Measurements from ENCODE around the gene KYNU.
"Not testable (repeated sequence)": the region's sequence is repeated elsewhere in the genome, so short reads cannot be mapped to it uniquely, and the experiment has no call there.

Gene KYNU

DNA sequence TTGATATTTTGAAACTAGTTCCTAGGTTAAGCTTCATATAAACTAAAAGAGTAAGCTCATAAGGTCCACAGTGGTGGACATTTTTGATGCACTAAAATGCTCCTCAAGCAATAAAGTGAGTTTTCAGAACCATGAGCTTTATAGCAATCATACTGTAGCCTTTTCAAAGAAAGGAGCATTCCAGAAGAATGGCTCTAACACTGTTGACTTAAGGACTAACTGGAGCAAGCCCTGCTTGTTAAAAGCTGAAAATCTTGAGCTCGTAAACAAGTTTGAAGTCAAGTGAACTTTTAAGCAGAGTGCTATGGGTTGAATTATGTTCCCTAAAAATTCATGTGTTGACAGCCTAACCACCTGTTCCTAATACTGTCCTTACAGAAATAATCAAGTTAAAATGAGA, 38.0 kb downstream of the KYNU start:
- no peak for DNase-seq (ENCODE audit: low read depth, low spot score)

DNA sequence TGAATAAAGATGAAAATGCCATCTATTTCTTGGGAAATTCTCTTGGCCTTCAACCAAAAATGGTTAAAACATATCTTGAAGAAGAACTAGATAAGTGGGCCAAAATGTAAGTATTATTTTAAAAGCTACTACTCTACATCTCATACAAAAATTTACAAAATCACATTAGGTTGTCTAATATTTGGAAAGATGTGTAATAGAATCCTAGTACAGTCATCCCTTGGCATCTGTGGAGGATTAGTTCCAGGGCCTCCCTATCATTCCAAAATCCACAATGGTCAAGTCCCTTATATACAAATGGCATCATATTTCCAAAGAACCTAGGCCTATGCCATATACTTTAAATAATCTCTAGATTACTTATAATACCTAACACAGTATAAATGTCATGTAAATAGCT, 41.2 kb downstream of the KYNU start:
- no peak for DNase-seq (ENCODE audit: low read depth, low spot score)

DNA sequence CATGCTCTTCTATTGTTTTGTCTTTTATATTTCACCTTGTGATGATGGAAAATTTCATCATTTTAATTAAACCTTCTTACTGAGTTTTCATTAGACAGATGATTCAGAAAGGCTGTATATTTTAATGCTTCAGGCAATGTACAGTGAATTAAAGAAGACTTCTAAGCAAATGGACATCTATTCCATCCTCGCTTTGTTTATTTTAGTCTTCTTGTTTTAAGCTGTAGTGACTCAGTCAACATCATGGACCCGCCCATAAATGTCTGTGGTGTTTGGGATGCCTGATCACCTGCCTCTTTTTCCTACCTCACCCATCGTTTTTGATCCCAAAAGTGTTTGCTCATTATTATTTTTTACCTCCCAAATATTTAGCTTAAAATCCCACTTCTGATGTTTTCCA, 43.1 kb downstream of the KYNU start:
- no peak for DNase-seq (ENCODE audit: low read depth, low spot score)

DNA sequence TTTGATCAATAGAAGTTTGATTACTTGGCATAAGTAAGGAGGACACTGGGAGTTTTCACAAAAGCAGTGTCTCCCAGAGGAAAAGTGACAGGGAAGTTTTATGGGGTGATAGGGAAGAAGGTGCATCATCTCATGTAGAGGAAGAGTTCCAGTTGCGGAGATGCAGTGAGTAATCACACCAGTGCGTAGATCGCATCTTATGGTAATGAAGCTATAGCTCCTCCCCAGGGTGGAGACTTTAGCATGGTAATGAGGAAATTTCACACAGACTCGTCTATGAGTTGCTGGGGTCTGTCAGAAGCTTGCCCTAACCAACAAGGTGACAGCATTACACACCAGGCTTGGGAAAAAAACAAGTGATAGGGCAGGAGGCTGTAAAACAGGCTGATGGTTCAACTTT, 49.0 kb downstream of the KYNU start:
- no peak for DNase-seq (ENCODE audit: low read depth, low spot score)

- DNase-seq (ENCODE audit: low read depth, low spot score): no peak
Observed at GRCh38 chr2:142930835-142931398, 53.5 kb downstream of the KYNU start.

DNA sequence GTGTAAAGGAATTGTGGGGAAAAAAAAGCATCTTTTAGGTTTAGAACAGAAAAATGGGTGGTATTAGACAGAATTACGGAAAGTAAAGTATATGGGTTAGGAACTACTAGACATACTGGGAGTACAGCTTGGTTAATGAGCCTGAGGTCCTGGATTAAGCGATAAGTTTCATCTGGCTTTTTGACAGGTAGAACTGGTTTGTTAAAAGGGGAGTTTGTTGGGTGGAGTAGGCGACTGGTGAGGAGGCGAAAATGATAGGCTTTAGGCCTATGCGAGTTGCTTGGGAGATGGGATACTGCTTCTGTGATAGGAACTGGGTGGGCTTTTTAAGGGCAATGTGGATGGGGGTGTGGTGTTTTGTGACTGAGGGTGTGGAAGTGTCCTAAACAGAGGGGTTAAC, 56.5 kb downstream of the KYNU start:
- DNase-seq (ENCODE audit: low read depth, low spot score): no peak

GRCh38 chr2:142935563-142936089, 58.2 kb downstream of the KYNU start:
- DNase-seq (ENCODE audit: low read depth, low spot score): no peak

DNA sequence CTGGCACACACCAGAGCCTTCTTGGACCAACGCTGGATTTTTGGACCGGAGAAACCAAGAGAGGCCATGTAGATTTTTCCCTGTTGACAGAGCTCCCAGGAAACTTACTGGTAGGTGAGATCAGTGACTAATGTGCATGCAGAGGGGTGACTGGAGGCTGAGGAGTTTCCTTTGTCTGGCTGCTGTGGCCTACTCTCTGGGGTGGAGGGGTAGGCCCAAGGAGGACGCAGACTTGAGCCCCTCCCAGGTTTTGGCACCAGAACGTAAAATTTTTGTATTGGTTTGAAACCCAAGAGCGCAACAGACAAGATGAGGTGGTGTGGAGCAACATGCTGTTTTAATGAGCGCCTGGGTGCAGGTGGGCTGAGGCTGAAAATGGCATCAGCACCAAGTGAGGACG, 59.2 kb downstream of the KYNU start:
- no peak for DNase-seq (ENCODE audit: low read depth, low spot score)

DNA sequence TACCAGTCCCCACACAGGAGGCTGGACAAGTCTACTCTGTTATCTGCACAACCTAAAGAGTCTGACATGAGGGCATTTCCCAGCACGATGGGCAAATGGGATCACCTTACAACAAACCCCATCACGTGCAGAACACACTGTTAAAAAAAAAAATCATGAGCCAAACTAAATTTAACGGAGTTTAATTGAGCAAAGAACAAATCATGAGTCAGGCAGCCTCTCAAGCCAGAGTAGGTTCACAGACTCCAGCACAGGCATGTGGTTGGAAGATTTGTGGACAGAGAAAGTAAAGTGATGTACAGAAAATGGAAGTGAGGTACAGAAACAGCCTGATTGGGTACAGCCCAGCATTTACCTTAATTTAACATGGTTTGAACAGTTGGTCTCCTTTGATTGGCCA, 59.9 kb downstream of the KYNU start:
- DNase-seq (ENCODE audit: low read depth, low spot score): no peak

DNA sequence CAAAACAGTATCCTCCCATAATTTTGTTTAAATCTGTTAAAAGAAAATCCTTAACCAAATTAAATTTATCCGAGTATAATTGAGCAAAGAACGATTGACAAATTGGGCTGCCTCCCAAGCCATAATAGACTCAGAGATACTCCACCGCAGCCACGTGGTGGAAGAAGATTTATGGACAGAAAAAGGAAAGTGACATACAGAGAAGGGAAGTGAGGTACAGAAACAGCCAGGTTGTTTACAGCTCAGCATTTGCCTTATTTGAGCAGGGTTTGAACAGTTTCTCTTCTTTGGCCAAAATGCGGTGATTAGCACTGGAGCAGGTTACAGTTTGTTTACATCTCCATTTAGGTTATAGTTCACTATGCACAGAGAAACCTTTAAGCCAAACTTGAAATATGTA, 60.8 kb downstream of the KYNU start:
- no peak for DNase-seq (ENCODE audit: low read depth, low spot score)

- no peak for DNase-seq (ENCODE audit: low read depth, low spot score)
Observed at GRCh38 chr2:142940606-142941223, 63.3 kb downstream of the KYNU start.

- DNase-seq (ENCODE audit: low read depth, low spot score): no peak
Observed at GRCh38 chr2:142942690-142943089, 65.2 kb downstream of the KYNU start.

DNA sequence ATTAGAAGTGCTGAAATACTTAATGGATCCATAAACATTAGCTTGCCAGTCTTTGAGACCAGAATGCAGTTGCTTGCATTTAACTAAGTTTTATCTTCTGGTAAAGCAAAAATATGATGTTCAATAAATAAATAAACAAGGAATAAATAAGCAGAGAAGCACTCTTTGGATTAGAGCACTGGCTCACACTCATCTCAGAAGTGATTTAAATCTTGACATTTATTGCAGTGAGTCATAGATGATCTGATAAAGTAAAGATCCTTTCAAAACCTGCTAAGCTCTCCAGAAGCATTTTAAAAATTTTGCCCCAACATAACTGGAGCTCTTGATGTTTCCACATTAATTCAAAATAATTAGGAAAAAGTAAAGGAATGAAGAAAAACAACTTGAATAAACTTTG, 66.8 kb downstream of the KYNU start:
- no peak for DNase-seq (ENCODE audit: low read depth, low spot score)

- DNase-seq (ENCODE audit: low read depth, low spot score): no peak
Observed at GRCh38 chr2:142944721-142945120, 67.3 kb downstream of the KYNU start.

DNA sequence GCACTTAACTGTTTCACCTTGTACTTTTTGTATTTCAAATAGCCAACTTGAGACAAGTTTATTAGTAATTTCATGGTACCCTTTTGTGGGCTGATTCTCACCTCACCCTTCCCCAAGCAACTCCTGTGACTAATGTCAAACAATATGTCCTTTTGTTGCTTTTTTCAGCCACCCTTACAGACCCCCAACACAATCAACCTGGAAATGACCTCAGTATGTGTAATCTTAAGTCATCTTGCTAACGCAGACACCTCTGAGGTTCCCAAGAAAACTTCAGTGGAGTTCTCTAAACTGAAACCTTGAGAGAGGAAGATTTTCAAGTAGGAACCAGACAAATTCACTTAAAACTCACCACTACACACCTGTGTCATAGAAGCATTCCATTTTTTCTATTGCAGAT, 69.5 kb downstream of the KYNU start:
- no peak for DNase-seq (ENCODE audit: low read depth, low spot score)

DNA sequence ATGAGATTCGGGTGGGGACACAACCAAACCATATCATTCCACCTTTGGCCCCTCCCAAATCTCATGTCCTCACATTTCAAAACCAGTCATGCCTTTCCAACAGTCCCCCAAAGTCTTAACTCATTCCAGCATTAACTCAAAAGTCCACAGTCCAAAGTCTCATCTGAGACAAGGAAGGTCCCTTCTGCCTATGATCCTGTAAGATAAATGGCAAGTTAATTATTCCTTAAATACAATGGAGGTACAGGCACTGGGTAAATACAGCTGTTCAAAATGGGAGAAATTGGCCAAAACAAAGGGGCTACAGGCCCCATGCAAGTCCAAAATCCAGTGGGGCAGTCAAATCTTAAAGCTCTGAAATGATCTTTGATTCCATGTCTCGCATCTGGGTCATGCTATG, 71.3 kb downstream of the KYNU start:
- DNase-seq (ENCODE audit: low read depth, low spot score): not testable (repeated sequence)

DNA sequence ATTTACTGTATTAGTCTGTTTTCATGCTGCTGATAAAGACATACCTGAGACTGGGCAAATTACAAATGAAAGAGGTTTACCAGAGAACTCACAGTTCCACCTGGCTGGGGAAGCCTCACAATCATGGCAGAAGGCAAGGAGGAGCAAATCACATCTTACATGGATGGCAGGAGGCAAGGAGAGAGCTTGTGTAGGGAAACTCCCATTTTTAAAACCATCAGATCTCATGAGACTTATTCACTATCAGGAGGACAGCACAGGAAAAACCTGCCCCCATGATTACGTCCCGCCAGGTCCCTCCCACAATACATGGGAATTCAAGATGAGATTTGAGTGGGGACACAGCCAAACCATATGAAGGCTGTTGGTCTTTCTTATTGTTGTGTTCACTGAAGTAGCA, 72.9 kb downstream of the KYNU start:
- DNase-seq (ENCODE audit: low read depth, low spot score): not testable (repeated sequence)

GRCh38 chr2:142951190-142952007, 73.9 kb downstream of the KYNU start:
- no peak for DNase-seq (ENCODE audit: low read depth, low spot score)

DNA sequence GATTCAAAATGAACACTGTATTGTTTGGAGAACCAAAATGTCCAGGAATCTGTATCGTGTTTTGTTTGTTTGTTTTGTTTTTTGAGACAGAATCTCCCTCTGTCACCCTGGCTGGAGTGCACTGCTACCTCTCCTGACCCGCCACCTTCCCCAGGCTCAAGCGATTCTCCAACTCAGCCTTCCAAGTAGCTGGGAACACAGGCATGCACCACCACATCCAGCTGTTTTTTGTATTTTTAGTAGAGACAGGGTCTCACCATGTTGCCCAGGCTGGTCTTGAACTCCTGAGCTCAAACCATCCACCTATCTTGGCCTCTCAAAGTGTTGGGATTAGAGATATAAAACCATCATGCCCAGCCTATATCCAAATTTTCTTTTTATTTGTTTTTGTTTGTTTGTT, 74.6 kb downstream of the KYNU start:
- DNase-seq (ENCODE audit: low read depth, low spot score): no peak

DNA sequence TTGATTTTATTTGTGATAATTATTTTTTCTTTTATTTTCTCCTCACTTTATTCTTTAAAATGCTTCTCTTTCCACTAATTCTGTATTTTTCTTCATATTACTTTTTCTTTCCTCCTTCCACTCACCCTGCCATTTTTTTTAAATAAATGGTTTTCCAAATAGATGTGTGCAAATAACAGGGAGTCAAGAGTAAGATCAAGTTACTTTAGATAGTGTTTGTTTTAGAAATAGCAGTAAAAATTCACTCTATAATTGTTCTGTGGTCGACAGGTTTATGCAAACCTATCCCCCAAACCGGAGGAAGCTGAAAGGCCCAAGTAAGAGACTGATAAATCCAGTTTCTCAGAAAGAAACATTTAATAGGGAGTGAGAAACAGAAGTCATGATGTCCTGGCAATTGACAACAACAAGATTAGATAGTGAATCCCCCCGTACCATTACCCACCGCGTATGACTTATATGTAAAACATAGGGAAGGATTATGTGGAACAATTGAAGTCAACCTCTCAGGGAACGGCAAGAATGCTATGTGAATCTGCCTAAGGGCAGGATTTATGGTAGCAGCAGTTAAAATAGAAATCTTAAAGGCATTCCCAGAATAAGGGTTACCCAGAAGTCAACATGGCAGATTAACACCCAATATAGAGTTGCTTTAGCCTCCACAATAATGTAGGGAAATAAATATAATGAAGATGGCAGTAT, 75.5 kb downstream of the KYNU start:
- no peak for DNase-seq (ENCODE audit: low read depth, low spot score)

DNA sequence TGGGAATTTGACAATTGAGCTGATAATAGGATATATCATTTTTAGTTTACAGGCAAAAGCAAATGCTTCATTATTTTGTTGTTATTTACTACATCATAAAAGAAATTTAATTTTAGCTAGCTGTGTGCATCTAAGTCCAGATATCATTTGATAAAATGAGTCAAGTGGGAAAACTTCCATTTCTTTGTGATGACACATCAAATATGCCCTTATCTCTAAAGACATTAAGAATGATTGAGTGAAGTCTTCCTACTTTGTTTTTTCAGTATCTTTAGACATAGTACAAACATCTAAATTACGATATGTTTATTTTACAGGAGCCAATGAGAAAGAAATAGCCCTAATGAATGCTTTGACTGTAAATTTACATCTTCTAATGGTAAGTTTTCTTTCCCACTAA, 77.0 kb downstream of the KYNU start:
- DNase-seq (ENCODE audit: low read depth, low spot score): no peak

- DNase-seq (ENCODE audit: low read depth, low spot score): no peak
Observed at GRCh38 chr2:142957144-142957543, 79.7 kb downstream of the KYNU start.

Measured in smooth muscle cell of the brain vasculature (primary cell).